Measurements from ENCODE around the gene FAM72D.
A peak's percentile ranks its signal among the peaks of the same experiment; 100 is the strongest.
"Not testable (repeated sequence)": the region's sequence is repeated elsewhere in the genome, so short reads cannot be mapped to it uniquely, and the experiment has no call there.

Gene FAM72D

DNA sequence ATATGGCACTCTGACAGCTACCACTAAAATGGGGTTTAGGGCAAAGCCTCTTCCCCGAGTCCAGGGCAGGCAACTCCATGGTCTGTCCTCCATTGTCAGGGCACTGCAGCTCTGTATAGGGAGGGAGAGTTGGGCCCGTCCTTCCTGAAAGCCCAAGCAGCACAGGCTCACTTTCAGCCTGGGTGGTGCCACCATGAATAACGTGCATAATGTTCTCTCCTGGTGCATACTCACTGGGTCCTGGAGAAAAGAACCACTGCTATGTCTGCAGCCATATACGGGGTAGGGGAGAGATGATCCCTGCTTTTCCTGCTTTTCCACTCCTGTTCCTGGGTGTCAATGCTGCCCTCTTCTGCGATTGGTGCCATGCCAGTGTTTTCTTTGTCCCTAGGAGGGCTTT, 60.1 kb downstream of the FAM72D start:
- not testable (repeated sequence) for DNase-seq

DNA sequence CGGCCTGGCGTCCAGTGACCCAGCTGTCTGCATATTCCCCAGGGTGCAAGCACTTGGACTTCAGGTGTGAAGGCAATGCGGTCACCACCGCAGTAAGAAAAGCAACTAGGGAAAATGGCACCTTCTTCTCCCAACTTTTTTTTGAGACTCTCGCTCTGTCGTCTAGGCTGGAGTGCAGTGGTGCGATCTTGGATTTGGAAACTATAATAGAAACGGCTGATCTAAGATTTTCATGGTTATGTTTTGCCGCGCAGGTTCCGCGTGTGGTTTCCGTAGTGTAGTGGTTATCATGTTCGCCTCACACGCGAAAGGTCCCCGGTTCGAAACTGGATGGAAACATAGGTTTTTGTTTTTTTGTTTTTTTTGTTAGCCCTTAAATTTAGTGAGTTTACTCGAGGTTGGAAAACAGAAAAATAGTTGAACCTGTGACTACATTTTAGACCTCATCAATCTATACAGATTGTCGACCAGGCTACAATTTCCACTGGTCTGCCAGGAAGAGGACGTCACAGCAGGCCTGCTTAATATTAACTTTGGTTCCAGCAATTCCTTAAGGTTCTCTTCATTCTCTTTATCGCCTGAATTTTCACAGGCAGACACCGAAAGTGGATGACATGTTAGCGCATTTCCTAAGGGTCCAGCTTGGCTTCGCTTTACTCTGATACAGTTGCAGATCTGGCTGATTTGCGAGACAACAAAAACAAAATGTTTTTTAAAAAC, 61.3 kb downstream of the FAM72D start:
- peak; percentile 50 for DNase-seq

DNA sequence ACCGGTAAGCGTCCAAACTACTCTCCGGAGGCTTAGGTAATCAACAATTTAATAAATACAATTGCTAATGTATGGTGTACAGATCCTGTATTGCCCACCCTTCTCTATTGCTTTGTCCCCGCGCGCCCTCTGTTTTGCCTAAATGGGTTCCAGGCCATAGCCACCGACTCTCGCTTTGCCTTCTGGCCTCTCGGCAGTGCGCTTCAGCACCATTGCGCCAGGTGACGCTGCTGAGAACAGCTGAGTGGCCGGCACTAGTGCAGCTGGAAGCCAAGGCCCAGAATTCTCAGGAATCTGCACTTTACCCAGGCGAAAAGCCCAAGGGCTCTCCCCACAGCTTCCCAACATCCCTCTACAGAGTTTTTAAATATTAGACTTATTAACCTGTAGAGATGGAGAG, 61.9 kb downstream of the FAM72D start:
- not testable (repeated sequence) for DNase-seq

DNA sequence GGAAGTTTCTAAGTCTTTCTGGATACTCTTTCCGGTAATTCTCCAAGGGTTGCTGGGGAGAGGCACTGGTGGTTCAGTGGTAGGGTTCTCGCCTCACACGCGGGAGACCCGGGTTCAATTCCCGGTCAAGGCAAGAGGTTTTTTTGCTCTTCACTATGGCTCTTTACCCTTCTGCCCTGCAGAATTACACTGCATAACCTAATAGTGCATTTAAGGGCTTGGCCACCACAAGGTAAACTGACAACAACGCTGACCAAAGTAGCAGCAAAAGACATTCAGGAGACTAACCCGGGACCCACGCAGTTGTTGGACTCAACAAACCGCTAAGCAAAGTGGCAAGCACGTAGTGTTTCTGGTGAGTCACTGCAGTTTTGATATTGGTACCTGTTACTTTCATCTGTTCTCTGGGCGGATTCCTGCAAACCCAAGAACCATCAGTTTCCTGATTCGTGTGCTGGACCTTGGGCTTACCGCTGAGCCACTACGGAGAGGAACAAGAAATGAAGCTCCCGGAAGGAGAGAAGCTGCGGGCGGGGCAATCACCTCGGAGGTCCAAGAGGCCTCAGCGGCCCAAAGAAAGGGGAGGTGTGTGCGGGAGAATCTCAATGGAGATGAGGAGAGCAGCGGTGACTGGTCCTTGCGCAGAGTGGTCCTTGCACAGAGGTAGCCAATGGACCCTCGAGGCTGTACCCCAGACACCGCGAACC, 65.4 kb downstream of the FAM72D start:
- DNase-seq: not testable (repeated sequence)
